Lower leg skin (tissue), 3 donors: ENCODE data around the gene NFKB2.

Experiments
- POLR2A ChIP-seq, 2 donors: fragments of 450-650 bp; IDR thresholded peaks; one replicate each; pipeline ENCODE4 v1.6.1; 2016 to 2017; ENCODE audit warnings: antibody characterized with exemption in 2 of 2, mild to moderate bottlenecking in 1 of 2, moderate library complexity in 1 of 2
- TF ChIP-seq, protein P1 (sequence below), 3 donors: fragments of 450-650 bp; IDR thresholded peaks; one replicate each; pipeline ENCODE4 v1.5.1; 2016; ENCODE audit warnings: antibody characterized with exemption in 3 of 3, mild to moderate bottlenecking in 3 of 3, moderate library complexity in 2 of 3

DNA sequence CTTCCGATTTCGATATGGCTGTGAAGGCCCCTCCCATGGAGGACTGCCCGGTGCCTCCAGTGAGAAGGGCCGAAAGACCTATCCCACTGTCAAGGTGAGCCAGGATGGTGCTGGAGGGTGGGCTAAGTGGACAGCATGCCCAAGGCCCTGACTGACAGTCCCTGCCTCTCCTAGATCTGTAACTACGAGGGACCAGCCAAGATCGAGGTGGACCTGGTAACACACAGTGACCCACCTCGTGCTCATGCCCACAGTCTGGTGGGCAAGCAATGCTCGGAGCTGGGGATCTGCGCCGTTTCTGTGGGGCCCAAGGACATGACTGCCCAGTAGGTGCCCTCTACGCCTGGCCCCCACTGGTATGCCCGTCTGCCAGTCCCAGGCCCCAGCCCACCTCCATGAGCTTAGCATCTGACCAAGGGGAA is 1.2 kb downstream of the NFKB2 start:
- TF ChIP-seq, protein P1, sequence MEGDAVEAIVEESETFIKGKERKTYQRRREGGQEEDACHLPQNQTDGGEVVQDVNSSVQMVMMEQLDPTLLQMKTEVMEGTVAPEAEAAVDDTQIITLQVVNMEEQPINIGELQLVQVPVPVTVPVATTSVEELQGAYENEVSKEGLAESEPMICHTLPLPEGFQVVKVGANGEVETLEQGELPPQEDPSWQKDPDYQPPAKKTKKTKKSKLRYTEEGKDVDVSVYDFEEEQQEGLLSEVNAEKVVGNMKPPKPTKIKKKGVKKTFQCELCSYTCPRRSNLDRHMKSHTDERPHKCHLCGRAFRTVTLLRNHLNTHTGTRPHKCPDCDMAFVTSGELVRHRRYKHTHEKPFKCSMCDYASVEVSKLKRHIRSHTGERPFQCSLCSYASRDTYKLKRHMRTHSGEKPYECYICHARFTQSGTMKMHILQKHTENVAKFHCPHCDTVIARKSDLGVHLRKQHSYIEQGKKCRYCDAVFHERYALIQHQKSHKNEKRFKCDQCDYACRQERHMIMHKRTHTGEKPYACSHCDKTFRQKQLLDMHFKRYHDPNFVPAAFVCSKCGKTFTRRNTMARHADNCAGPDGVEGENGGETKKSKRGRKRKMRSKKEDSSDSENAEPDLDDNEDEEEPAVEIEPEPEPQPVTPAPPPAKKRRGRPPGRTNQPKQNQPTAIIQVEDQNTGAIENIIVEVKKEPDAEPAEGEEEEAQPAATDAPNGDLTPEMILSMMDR (IDR thresholded peaks at IDR 0.05) = no peak
- no peak for TF ChIP-seq POLR2A (IDR thresholded peaks at IDR 0.05)
